ENCODE data around the gene ASB18.

The ASB18 gene

DNA sequence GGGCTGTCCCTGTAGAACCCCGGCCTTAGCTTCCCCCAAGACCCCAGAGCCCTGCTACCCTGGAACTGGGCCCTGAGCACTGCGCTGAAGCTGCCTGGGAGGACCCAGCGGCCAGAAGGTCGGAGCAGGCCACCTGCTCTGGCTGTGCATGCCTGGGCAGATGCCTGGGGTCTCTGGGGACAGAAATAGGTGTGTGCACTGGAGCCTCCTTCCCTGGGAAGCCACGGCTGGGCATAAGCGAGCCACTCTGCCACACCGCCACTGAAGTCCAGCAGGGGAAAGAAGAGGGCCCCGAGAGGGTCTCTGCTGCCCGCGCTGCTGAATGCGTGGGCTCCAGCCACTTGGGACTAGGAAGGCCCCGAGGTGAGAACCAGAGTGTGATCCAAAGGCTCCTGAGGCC, 102.7 kb downstream of the ASB18 start:
- DNase-seq: no peak

DNA sequence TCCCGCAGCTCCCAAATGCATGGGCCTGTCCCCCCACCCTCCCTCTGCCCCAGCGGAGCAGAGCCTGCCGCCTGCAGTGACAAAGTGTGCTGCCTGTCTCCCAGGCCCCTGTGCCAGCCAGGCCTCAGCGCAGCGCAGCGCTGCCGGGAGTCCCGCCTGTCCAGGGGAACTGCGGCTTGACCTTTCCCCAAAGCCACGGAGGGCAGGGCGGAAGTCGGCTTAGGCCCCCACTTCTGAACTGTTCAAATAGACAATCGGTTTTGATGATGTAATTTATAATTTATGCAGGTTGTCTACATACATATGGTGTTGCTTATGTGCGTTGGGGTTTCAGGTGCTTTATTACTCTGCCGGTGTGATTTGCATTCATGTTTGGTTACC, 103.1 kb downstream of the ASB18 start:
- DNase-seq: no peak

DNA sequence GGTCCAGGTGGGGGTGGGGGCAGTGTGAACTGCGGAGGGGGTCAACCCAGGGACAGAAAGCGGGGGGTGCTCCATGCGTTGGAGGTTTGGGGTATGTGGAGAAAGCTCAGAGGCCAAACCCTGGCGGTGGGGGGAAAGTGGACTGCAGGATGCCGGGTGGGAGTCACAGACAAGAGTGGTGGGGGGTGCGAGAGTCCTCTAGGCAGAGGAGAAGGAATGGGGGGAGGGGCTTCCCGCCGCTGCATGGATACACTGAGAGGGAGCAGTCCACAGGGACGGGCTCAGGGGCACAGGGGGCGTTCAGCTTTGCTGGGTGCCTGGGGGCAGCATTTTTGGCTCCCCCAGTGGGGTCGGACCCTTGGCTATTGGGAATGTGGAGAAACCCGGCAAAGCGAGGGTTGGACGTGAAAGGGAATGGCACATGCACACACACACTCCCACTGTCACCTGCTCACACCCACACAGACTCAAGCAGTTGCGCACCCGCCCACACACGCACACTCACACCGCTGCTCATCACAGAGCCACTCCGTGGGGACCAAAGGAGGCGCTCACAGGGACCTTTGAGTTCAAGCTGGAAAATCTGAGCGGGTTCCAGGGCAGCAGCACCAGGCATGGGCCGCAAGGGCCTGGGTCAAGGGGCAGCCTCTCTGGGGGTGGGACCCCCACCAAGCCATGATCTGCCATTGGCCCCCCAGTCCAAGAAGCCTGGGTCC, 103.7 kb downstream of the ASB18 start:
- no peak for DNase-seq

DNA sequence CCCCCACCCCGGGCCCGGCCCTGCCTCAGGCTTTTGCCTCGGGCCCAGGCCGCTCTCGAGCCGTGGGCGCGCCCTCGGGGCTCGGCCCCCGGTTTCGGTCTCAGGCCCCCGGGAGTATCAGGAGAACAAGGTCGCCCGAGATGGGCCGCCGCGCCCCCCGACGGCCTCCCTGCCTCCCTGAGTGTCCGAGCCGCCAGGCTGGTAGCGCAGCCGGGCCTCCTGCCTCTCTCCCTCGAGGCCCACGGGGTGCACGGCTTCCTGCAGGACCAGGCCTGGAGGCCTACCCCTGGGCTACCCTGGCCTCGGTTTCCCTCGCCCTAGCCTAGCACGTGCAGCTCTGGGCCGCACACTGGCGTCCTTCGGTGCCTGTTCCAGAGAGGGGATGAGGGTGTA, 104.4 kb downstream of the ASB18 start:
- DNase-seq: no peak

DNA sequence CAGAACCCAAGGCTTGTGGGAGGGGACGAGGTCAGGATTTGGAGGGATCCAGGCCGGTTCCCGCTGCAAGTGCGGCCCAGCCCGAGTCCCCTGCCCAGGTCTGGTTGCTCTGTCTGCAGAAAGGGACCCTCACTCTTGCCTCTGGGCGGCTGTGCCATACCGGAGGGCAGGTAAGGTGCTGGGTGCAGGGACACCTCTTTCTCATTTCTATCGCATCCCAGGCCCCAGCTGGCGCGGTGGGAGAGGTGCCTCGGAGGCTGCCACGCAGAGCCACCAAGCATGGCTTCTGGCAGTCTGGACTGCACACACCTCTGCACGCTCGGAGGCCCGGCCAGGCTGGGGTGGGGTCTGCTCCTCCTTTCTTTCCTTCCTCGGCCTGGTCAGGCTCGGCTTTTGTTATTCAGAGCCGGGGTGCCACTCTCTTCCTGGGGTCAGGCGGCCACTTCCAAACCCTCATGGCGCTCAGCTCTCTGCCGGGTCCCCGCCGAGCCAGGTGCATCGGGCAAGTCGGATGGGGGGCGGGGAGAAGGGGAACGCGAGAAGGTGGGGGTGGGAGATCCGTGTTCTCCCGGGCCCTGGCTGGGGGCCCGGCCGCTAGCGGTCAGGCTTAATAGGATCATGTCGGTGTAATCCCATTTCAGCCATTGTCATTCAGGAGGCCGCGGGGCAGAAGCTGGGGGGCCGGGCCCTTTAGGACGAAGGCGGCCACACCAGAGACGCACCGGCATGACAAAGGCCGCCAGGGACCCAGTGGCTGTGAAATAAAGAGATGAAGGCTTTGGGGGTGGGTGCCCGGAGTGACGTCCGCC, 105.0 kb downstream of the ASB18 start:
- no peak for DNase-seq

DNA sequence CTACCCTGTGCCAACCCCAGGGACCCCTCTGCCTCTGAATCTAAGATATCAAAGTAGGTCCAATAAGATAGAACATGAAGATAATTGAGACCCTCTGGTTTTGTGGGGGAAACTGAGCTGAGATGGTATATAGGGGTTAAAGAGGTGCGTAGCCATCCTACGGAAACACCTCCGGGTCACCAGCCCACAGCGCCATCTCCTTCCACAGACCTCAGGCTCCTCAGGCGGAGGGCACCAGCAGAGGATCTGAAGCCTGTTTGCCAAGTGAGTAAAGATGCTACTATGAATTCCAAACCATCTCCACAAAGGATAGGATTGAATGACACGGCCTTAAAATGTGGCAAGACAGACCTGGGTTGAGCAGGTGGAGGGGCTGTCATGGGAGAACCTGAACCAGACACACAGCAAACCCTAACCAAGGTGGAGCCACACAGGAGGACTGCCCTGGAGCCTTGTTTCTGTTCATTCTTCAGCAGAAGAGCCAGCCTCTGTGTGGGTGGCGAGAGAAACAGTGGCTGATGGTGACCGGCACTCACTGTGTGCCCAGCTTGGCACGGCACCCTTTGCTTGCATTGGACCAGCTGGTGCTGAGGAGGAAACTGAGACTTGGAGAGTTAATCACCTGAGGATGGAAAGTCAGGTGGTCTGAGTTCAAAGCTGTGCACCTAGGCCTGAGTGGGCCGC, 106.2 kb downstream of the ASB18 start:
- DNase-seq: no peak

DNA sequence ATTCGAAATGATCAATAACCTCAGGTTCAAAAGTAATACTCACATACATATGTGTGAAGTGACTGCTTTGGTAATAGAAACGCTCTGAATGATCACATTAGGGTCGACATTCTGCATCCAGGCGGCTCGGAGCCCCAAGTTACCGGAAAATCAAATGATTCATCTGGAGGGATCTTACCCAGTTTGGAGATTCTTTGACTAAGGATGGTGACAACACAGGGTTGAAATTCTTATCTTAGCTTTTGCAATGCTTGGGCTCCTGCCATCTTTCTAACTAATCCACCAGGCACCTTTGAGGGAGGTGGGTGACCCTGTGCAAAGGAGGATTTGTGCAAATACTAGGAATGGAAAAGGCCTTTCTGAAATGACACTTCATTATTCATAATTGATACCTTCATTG, 106.8 kb downstream of the ASB18 start:
- DNase-seq: no peak

DNA sequence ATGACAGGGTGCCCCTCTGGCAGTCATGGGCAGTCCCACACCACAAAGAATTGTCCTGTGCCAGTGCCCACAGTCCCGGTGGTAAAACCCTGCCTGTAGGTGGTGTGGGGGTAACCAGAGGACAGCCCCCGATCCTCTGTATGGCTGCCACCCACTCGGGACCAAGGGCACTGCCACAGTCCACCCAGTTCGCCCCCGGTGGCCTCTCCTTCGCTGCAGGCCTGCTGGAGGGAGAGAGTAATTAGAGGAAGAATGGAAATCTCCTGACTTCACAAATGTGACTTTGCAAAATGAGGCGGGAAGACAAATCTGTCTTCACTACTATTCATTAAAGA, 107.4 kb downstream of the ASB18 start:
- no peak for DNase-seq

DNA sequence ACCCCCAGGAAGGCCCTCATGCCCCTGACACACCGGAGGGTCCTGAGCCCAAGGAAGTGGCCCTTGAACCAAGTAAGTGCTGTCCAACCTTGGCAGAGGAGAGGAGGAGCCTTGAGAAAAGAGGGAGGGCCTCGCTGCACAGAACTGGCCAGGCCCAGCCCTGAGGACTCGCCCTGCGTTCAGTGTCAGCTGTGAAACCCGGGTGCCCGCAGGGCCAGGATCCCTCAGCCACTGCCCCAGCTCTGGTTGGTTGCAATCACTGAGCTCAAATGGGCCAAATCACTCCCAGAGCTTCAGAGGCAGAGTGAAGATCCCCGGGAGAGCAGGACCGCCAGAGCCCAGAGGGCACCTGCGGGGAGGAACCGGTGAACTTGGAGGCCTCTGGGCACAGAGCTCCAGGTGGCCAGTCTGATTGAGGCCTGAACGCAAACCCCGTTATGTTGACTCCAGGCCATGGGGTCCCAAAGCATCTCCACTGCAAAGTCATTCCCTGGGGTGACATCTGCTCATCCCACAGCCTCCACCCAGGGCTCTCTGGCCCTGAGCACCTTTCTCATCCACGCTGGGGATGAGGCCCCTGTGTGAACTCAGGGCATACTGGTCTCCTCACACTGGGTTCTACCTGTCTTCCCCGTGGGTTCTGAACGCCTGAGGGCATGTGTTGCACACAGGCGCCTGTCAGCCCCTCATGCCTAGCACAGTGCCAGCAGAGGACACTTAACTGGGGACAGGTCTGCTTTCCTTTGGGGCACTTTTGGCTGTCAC, 107.9 kb downstream of the ASB18 start:
- DNase-seq: no peak

DNA sequence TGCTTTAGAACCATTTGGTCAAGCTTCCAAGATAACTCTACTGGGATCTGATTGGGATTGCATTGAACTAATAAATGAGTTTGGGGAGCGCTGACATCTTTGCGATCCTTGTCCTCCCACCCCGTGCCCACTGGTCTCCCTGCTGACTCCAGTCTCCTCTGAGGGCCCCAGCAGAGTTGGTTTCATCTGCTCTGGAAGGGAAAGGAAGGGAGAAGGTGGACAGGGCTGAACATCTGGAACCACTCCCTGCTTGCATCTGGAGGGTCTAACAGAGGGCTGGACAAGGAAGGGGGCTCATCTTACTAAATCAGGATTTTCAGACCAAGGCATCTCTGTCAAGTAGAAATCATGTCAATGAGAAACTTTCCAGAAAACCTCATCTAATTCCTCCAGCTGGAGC, 108.8 kb downstream of the ASB18 start:
- DNase-seq: no peak

DNA sequence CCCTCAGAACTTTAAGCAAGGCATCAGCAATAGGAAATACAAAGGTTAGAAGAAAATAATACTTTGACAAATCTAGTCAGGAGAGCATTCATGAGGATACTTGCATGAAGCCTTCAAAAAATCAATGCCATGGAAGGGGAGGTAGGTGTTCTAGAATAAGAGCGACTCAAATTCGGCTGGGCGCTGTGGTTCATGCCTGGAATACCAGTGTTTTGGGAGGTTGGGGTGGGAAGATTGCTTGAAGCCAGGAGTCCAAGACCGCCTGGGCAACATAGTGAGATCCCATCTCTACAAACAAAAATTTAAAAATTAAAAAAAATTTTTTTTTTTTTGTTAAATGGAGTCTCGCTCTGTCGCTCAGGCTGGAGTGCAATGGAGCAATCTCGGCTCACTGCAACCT, 117.8 kb downstream of the ASB18 start:
- DNase-seq: no peak

DNA sequence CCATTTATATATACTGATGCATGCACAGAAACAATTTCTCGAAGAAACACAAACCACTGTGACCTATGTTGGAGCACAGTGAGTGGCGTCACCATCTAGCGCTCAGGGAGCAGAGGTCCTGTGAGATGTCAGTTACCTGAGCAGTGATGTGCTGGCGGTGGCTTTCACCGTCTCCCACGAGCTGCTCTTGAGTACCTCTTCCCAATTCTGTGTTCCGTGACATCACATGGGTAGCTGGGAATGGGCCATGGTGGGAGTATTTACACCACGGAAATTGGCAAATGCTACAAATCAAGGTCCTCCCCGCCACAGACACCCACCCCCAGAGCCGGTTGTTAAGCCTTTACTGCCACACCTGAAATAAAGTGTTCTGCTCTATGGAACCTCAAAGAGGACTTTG, 120.4 kb downstream of the ASB18 start:
- no peak for DNase-seq
